Panc1 (cell line): Measurements from ENCODE around the gene GSTO2. TPM values are rescaled to one million over a fixed set of nuclear protein-coding genes. Genes with fewer than 3 reads are reported as not detected.

Experiments
- ATAC-seq: fragments of 200-7000 bp; cut with Tn5 transposase; 2 replicates; pipeline ENCODE4 v1.9.1; 2020; ENCODE audit warnings: mild to moderate bottlenecking, moderate library complexity
- BruUV-seq: library from RNA; stranded (reverse); fragments of 400-500 nt; replicated peaks from 2 replicates; lab custom pipeline; 2021; lab: Mats Ljungman, UMichigan
- CTCF ChIA-PET: fragments of 300-600 bp; sonication (Branson Sonifier 250); formaldehyde crosslinking; loops from one replicate; lab custom pipeline; 2022; ENCODE audit warnings: antibody characterized with exemption; lab: Charles Lee
- POLR2A ChIA-PET: fragments of 300-600 bp; sonication (Branson Sonifier 250); formaldehyde crosslinking; loops from one replicate; lab custom pipeline; 2022; ENCODE audit warnings: antibody characterized with exemption; lab: Charles Lee
- DNase-seq: peaks from one replicate; pipeline ENCODE4 v3.0.0-alpha.2; 2010; ENCODE audit warnings: low read depth, low spot score
- H3K27ac ChIP-seq: 2 replicates; pipeline ENCODE4 v1.5.1; 2011; ENCODE audit warnings: mild to moderate bottlenecking, low read length, inconsistent platforms
- H3K27me3 ChIP-seq: fragments of 200-500 bp; sonication (Bioruptor generic); 2 replicates; pipeline ENCODE4 v1.6.0; 2014; ENCODE audit warnings: low read length, inconsistent platforms; ENCODE audit not compliant: control insufficient read depth, insufficient read depth
- H3K36me3 ChIP-seq: fragments of 200-500 bp; sonication (Bioruptor generic); 2 replicates; pipeline ENCODE4 v1.5.1; 2014; ENCODE audit warnings: inconsistent platforms, mild to moderate bottlenecking, low read length, moderate library complexity; ENCODE audit not compliant: control insufficient read depth, insufficient read depth
- H3K4me1 ChIP-seq: 2 replicates; pipeline ENCODE4 v1.5.1; 2011; ENCODE audit warnings: inconsistent platforms, mild to moderate bottlenecking, low read length, moderate library complexity; ENCODE audit not compliant: control insufficient read depth, insufficient read depth
- H3K4me3 ChIP-seq, 2 experiments: 2 replicates each; pipeline ENCODE4 v1.5.1; 2011 to 2012; ENCODE audit warnings: low read depth in 2 of 2, low read length in 2 of 2, mild to moderate bottlenecking in 2 of 2, inconsistent platforms in 1 of 2, moderate library complexity in 1 of 2
- H3K9me3 ChIP-seq: fragments of 200-500 bp; sonication (Bioruptor generic); 2 replicates; pipeline ENCODE4 v1.5.1; 2014; ENCODE audit warnings: low read depth, mild to moderate bottlenecking, inconsistent platforms, low read length, moderate library complexity; ENCODE audit not compliant: control insufficient read depth, insufficient read depth
- CTCF ChIP-seq: fragments of 450-650 bp; IDR thresholded peaks from 2 replicates; pipeline ENCODE4 v1.5.1; 2017; ENCODE audit warnings: mild to moderate bottlenecking
- POLR2AphosphoS5 ChIP-seq: IDR thresholded peaks from 2 replicates; pipeline ENCODE4 v1.6.1; 2012; ENCODE audit warnings: mild to moderate bottlenecking, low read depth, low read length, moderate library complexity
- REST ChIP-seq, 2 experiments: IDR thresholded peaks; 2 replicates each; pipeline ENCODE4 v1.6.1; 2011 to 2012; ENCODE audit warnings: low read depth in 2 of 2, control low read depth in 1 of 2, low read length in 1 of 2, mild to moderate bottlenecking in 1 of 2, moderate library complexity in 1 of 2; ENCODE audit not compliant: insufficient read depth in 1 of 2
- SIN3A ChIP-seq: IDR thresholded peaks from 2 replicates; pipeline ENCODE4 v1.6.1; 2012; ENCODE audit warnings: low read depth, mild to moderate bottlenecking, low read length, moderate library complexity, borderline replicate concordance; ENCODE audit not compliant: insufficient read depth
- TCF7L2 ChIP-seq: IDR thresholded peaks from 2 replicates; pipeline ENCODE4 v1.6.1; 2011; ENCODE audit warnings: mild to moderate bottlenecking, low read depth, low read length, inconsistent platforms
- in situ Hi-C: cut with HindIII; loops from 2 replicates; pipeline ENCODE4 v1.10.0; 2016; ENCODE audit warnings: low sequenced_read_pairs, low pct_unique_long_range_greater_than_20kb
- intact Hi-C: fragments of 100-400 bp; cut with micrococcal nuclease; formaldehyde crosslinking; loops from one replicate; pipeline ENCODE4 v1.10.0; 2022; ENCODE audit not compliant: unreplicated experiment
- total RNA-seq: library from RNA; stranded (reverse); gene quantifications from one replicate; pipeline ENCODE4 v1.2.1, GENCODE V29; 2021; ENCODE audit not compliant: unreplicated experiment

GSTO2 gene
- total RNA-seq, 1 experiment from 2014 or later = 28.5 TPM

- DNase-seq (no peak), ATAC-seq (no peak)
- no peak overlapping the region for H3K4me3 ChIP-seq
- peaks cover 12% of the 10 kb centered on the region; the same call in 1 of the 2 replicates for H3K27me3 ChIP-seq
- H3K27ac ChIP-seq = no peak overlapping the region
- H3K36me3 ChIP-seq = no peaks in the 10 kb centered on the region
- no peaks in the 10 kb centered on the region for H3K4me1 ChIP-seq
- intact Hi-C loops (no loop called here), in situ Hi-C loops (no loop called here)
- no peak for TF ChIP-seq REST (IDR thresholded peaks at IDR 0.05; ENCODE audit: insufficient read depth in 1 of 2, low read depth in 2 of 2, low read length in 1 of 2)
- TF ChIP-seq POLR2AphosphoS5 = no peak
- no peak for TF ChIP-seq SIN3A
- TF ChIP-seq CTCF = no peak
- no peak for TF ChIP-seq TCF7L2
- no TSS peak for BruUV-seq
- ChIA-PET POLR2A (no interaction called here), CTCF (no interaction called here)
- no peaks in the 10 kb centered on the region for H3K9me3 ChIP-seq
Measured at GRCh38 chr10:104243512-104243911, 25.5 kb upstream of the GSTO2 start.

- no peak for TF ChIP-seq SIN3A
- TF ChIP-seq TCF7L2 = no peak
- no peak for TF ChIP-seq CTCF
- no peak for TF ChIP-seq POLR2AphosphoS5
- no peak for TF ChIP-seq REST (IDR thresholded peaks at IDR 0.05; ENCODE audit: insufficient read depth in 1 of 2, low read depth in 2 of 2, low read length in 1 of 2)
- ChIA-PET CTCF (no interaction called here), POLR2A (no interaction called here)
- DNase-seq (no peak), ATAC-seq (no peak; the same call in 1 of the 2 replicates)
- BruUV-seq = no TSS peak
- Histone ChIP-seq H3K27me3 (peaks cover 6% of the 10 kb centered on the region; the same call in 1 of the 2 replicates), H3K27ac (no peak overlapping the region), H3K9me3 (no peaks in the 10 kb centered on the region), H3K4me1 (no peaks in the 10 kb centered on the region), H3K4me3 (no peak overlapping the region), H3K36me3 (no peaks in the 10 kb centered on the region)
- intact Hi-C loops (no loop called here), in situ Hi-C loops (no loop called here)
Measured at GRCh38 chr10:104245066-104245632, 23.8 kb upstream of the GSTO2 start.
